Cardiac fibroblast (primary cell): ENCODE results near the gene NEURL1.
A peak's percentile ranks its signal among the peaks of the same experiment; 100 is the strongest.

Source experiments
- DNase-seq, 2 donors: peaks; one replicate each; pipeline versions ENCODE4 v3.0.0 to v3.0.0-alpha.2; 2010; ENCODE audit warnings: low read depth in 2 of 2
- H3K4me3 ChIP-seq, 2 donors: replicated peaks in 1 of 2; 1 replicate in 1 of 2; 2 replicates in 1 of 2; pipeline ENCODE4 v1.5.1; 2011; ENCODE audit warnings: low read depth in 2 of 2, low read length in 2 of 2, mild to moderate bottlenecking in 2 of 2, moderate library complexity in 1 of 2
- TF ChIP-seq, protein P1 (sequence below): IDR thresholded peaks from one replicate; pipeline ENCODE4 v1.5.1; 2011; ENCODE audit warnings: low read depth, mild to moderate bottlenecking, low read length, inconsistent platforms

The NEURL1 gene

GRCh38 chr10:103613616-103614015 is 120.1 kb downstream of the NEURL1 start:
- DNase-seq: no peak
- H3K4me3 ChIP-seq: no peak overlapping the region
- TF ChIP-seq, protein P1, sequence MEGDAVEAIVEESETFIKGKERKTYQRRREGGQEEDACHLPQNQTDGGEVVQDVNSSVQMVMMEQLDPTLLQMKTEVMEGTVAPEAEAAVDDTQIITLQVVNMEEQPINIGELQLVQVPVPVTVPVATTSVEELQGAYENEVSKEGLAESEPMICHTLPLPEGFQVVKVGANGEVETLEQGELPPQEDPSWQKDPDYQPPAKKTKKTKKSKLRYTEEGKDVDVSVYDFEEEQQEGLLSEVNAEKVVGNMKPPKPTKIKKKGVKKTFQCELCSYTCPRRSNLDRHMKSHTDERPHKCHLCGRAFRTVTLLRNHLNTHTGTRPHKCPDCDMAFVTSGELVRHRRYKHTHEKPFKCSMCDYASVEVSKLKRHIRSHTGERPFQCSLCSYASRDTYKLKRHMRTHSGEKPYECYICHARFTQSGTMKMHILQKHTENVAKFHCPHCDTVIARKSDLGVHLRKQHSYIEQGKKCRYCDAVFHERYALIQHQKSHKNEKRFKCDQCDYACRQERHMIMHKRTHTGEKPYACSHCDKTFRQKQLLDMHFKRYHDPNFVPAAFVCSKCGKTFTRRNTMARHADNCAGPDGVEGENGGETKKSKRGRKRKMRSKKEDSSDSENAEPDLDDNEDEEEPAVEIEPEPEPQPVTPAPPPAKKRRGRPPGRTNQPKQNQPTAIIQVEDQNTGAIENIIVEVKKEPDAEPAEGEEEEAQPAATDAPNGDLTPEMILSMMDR: no peak

- TF ChIP-seq, protein P1: no peak
- no peak overlapping the region for H3K4me3 ChIP-seq
- DNase-seq: peak in 1 of 2 donors; percentile 30
Observed at GRCh38 chr10:103614306-103615158, 121.0 kb downstream of the NEURL1 start.

DNA sequence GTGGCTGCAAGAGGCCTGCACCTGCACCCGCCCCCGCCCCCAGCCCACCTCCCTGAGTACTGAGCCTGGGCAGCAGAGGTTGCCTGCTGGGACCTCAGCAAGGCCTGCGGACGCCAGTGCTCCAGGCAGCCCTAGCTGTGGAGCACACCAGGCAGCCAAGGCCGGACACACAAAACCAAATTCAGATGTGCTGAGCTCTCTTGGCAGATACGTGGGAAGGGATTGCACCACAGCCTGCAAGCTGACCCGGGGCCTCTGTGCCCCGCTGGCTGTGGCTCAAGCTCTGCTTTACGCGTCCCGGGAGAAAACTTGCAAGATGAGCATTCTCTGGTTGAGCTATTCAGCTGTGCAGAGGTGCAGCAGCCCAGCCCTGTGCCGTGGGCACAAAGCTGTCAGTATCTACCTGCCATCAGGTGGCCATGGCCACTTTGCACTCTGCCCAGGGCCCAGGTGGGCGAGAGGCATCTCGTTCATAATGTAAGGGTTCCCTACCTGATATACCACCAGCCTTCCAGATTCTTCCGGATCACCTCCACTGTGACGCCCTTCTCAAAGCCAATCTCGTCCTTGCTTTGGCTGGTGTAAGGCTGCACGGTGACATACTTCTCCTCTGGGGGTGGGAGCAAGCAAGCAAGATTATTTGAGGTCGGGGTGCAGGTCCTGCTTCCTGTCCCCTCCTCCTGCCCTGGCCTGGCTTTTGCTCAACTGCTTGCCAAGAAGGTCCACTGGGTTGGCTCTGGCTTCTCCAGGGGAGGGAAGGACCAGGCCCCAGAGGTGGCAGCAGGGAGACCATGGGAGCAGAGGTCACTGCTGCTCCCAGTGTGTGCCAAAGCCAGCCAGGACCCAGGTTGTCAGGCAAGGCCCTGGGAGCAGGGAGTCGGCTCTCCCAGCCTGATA is 123.4 kb downstream of the NEURL1 start:
- TF ChIP-seq, protein P1: no peak
- DNase-seq: peak; percentile 90 to 97
- no peak overlapping the region for H3K4me3 ChIP-seq

- DNase-seq: no peak
- TF ChIP-seq, protein P1: no peak
- no peak overlapping the region for H3K4me3 ChIP-seq
Observed at GRCh38 chr10:103617602-103618385, 124.3 kb downstream of the NEURL1 start.

- peak; percentile 74 to 97 for DNase-seq
- TF ChIP-seq, protein P1: no peak
- H3K4me3 ChIP-seq: no peak overlapping the region
Observed at GRCh38 chr10:103618575-103619423, 125.3 kb downstream of the NEURL1 start.
